LNCaP clone FGC (cell line): Measurements from ENCODE around the gene PMFBP1.

Experiments used
- DNase-seq: peaks from one replicate; pipeline ENCODE4 v3.0.0-alpha.2; 2011; ENCODE audit warnings: low read depth
- H3K4me3 ChIP-seq: 2 replicates; pipeline ENCODE4 v1.5.1; 2011; ENCODE audit warnings: mild to moderate bottlenecking, low read depth, low read length, control low read depth
- CTCF ChIP-seq: IDR thresholded peaks from 2 replicates; pipeline ENCODE4 v1.5.1; 2012; ENCODE audit warnings: mild to moderate bottlenecking; ENCODE audit not compliant: control insufficient read depth, insufficient read depth; ENCODE audit errors: extremely low read depth

PMFBP1 gene

GRCh38 chr16:72126429-72126765 lies 45.6 kb downstream of the PMFBP1 start:
- no peak for TF ChIP-seq CTCF
- H3K4me3 ChIP-seq: no peak overlapping the region
- no peak for DNase-seq

GRCh38 chr16:72125635-72126428 lies 46.1 kb downstream of the PMFBP1 start:
- no peak for DNase-seq
- H3K4me3 ChIP-seq: no peak overlapping the region
- TF ChIP-seq CTCF: no peak

GRCh38 chr16:72124761-72125634 lies 47.0 kb downstream of the PMFBP1 start:
- H3K4me3 ChIP-seq: no peak overlapping the region
- peak; percentile 46 for DNase-seq
- peak; percentile 86 for TF ChIP-seq CTCF

GRCh38 chr16:72124148-72124547 lies 47.8 kb downstream of the PMFBP1 start:
- no peak for DNase-seq
- TF ChIP-seq CTCF: no peak
- H3K4me3 ChIP-seq: no peak overlapping the region

- H3K4me3 ChIP-seq: no peak overlapping the region
- TF ChIP-seq CTCF: no peak
- no peak for DNase-seq
These were observed 48.5 kb downstream of the PMFBP1 start for GRCh38 chr16:72123426-72123825.

GRCh38 chr16:72122916-72123315 lies 49.0 kb downstream of the PMFBP1 start:
- no peak overlapping the region for H3K4me3 ChIP-seq
- TF ChIP-seq CTCF: no peak
- DNase-seq: no peak

GRCh38 chr16:72122308-72122707 lies 49.6 kb downstream of the PMFBP1 start:
- no peak overlapping the region for H3K4me3 ChIP-seq
- TF ChIP-seq CTCF: no peak

More at GRCh38 chr16:72122308-72122707, 49.6 kb downstream of the PMFBP1 start:
- DNase-seq: no peak
